NCI-H2227 (cell line): ENCODE measurements around the gene CTIF.
"Not testable (repeated sequence)": the region's sequence is repeated elsewhere in the genome, so short reads cannot be mapped to it uniquely, and the experiment has no call there.

Experiments used
- DNase-seq: peaks from one replicate; lab custom pipeline; 2025; ENCODE audit not compliant: unreplicated experiment; lab: John Stamatoyannopoulos, UW

Gene CTIF

DNA sequence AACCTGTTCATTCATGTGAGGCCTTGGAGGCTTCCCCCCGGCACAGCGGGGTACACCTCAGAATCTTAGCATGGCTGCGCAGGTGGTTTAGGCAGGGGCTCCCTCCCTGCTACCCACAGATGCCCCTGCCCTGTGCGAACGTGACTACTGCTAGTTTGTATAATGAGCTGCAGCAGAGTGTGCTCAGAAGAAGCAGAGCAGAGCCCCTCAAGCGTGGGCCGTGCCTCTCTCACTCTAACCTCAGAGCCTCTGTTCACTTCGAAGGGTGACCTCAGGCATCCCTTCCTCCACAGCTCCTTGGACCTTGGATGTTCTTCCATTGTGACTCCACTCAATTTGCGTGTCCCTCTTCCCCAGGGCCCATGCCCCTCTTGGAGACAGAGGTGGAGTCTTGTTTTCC lies 161.6 kb downstream of the CTIF start:
- DNase-seq = no peak

GRCh38 chr18:48702346-48703027 lies 163.7 kb downstream of the CTIF start:
- no peak for DNase-seq

DNA sequence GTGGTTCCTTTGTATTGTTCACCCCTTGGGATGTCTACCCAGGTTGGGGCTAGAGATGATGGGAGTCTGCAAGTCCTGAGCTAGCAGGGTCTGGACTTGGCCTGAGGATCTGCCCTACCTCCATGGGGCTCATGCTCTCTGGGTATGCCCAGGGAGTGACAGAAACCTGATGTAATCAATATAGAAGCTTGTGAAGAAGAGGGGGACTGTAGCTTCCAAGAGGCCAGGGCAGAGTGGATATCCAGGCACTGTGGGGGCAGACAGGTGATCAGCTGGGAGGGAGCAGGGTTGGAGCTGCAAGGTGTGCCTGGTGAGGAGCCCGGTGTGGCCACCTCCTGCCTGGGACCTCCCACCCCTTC lies 164.2 kb downstream of the CTIF start:
- DNase-seq = no peak

DNA sequence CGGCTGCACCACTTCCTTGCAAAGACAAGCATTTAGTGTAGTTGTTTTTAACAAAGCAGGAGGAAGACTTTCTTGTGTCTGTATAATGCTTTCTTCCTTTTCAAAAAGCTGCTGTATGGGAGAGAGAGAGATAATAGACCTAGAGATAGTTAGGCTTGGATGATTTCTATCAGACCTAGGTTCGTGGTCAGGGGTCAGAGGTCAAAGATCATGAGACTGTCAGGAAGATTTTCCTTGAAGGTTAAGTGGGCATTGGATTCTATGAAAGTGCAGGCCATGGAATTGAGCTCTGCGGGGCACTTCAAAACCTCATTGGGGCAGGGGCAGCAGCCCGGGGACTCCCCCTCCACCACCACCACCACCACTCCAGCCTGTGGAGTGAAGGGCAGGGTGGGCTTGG lies 164.6 kb downstream of the CTIF start:
- no peak for DNase-seq

GRCh38 chr18:48705043-48705442 lies 166.2 kb downstream of the CTIF start:
- DNase-seq = no peak

DNA sequence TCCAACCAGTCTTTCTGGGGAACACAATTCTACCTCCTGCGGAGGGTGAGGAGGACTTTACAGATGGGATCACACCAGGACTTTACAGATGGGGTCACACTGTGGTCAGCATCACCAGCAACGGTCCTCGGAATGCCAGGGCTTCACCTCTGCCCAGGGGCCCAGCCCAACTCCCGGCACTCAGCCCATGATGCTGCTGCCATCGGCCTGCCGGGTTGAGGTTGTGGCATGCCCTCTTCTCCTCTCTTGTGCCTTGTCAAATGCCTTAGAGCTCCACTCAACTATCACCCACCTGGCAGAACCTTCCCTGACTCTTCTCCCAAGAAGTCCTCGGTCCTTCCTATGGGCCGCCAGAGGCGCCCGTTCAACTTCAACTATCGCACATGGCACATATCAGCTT lies 166.7 kb downstream of the CTIF start:
- no peak for DNase-seq

GRCh38 chr18:48706731-48707130 lies 167.9 kb downstream of the CTIF start:
- no peak for DNase-seq

DNA sequence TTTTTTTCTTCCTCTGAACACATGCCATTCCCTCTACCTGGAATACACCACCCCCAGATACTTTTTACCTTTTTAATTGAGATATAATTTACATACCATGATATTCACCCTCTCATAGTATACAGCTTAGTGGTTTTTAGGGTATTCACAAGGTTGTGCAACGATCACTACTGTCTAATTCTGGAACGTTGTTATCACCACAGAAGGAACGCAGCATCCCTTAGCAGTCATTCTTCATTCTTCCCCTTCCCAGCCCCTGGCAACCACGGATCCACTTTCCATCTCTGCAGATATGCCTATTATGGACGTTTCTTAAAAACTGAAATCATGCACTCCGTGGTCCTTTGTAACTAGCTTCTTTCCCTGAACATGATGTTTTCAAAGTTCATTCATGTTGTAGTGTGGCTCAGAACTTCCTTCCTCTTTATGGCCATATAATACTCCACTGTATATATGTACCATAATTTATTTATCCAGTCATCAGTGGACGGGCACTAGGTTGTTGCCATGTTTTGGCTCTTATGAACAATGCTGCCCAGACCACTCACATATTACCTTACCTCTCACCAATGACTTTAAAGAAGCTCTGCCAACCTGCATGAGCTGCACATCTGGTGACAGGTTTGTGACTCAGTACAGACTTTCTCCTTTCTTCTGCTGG lies 168.9 kb downstream of the CTIF start:
- no peak for DNase-seq

GRCh38 chr18:48708807-48709206 lies 170.0 kb downstream of the CTIF start:
- no peak for DNase-seq

GRCh38 chr18:48709371-48710062 lies 170.7 kb downstream of the CTIF start:
- no peak for DNase-seq

DNA sequence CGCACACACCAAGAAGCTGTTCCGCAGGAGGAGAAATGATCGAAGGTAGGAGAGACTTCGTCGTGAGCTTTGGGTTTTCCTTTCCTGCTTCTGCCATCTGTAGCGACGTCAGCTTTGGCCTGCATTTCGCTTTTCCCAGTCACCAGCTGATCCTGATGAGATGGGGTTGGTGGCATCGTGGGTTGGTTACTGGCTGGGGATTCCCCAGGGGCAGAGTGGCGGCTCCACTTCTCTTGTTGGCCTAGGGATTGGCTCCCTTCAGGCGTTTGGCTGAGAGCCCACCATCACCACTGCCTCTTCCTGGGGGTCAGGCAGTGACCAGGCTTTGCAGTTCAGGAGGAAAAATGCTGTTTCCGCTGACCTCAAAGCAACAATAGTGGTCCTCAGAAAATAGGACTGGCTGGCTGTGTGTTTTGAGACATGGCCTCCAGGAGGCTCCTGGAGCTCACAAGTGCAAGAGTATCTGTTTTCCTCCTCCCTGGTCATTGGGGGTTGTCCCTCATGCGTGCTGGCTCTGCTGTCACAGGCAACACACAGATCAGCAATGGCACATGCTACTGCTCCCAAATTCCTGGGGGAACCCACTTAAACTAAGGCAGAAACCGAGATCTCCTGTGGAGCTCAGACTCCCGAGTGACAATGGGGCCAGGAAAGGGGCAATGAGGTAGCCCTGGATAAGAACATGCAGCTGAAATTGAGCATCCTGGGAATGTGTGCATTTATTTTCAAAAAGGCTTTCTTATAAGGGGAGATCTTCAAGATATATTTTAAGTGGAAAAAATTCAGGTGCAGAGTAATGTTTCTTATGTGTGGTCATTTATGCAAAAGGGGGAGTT lies 173.0 kb downstream of the CTIF start:
- peak; percentile 63 for DNase-seq

DNA sequence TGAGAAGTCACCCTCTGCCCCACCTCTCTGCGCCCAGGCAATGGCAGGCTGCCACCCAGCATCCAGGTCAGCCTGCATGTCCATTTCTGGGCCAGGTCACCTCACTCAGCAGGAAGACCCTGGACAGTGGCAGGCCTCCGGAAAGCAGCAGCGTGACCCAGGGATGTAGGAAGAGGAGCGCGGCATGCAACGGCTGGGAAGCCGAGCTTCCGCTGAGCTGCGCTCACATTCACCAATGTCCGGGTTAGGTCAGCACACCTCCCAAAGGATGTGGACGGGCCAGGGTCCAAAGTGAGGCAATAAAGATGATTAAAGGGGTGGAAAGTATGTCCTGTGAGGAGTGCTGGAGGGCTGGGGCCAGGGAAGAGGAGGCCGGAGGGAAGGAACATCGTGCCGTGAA lies 174.5 kb downstream of the CTIF start:
- DNase-seq = no peak

DNA sequence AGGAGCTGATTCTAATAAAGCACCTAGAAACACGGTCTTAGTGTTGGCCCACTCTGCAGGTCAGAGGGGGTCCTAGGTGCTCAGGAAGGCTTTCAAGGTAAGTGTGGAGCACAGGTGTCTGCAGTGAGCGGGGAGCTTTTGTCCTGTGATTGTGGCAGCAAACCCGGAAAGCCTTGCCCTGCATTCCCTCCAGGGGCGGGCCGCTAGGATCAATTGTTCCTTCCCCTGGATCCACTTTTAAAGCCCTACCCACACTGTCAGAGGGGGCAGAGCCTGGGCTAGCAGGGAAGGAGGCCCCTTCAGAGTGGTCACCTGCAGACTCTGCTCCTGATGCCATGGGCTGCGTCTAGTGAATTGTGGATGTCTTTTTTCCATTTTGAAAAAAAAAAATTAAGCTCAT lies 176.0 kb downstream of the CTIF start:
- DNase-seq = no peak

DNA sequence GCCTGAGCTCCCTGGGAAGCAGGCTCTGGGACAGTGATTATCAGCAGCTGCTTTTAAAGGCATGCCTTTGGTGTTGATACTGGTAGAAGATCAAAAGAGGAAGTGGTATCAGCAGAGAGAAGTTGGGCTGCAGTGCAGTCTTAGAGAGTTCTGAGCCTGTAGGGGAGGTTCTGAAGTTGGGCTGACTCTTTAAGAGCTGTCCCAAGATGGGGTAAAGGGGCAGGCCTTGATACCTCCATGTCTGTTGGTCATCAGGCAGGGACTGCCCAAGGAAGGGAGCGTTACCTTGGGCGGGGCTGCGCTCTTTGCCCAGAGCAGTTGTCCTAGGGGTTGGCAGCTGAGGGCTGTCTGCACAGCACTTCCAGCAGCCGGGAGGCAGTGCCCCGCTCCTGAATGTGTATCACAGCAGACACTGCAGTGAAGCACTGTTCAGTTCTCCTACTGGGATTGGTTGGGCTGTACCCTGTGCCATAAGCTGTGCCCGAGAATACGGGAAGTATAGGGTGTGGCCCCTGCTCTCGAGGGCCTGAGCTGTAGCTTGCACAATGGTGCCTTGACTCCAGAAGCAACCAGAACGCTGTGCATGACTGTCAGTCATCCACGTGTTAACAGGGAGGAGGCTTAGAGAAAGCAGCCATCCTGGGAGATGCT lies 177.0 kb downstream of the CTIF start:
- no peak for DNase-seq

DNA sequence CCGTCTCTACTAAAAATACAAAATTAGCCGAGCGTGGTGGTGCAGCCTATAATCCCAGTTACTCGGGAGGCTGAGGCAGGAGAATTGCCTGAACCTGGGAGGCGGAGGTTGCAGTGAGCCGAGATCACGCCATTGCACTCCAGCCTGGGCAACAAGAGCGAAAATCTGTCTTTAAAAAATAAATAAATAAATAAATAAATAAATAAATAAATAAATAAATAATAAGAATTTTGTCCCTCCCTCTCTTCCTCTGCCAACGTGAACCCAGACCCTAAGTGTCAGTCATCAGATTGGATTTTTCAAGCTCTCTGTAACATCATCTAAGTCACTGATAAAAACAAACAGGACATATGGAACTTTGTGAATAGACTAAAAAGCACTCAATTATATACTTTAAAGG lies 178.4 kb downstream of the CTIF start:
- not testable (repeated sequence) for DNase-seq

GRCh38 chr18:48718251-48718959 lies 179.6 kb downstream of the CTIF start:
- DNase-seq = no peak

- no peak for DNase-seq
Measured at GRCh38 chr18:48719388-48719787, 180.6 kb downstream of the CTIF start.

- DNase-seq = peak; percentile 24
Measured at GRCh38 chr18:48719974-48720654, 181.3 kb downstream of the CTIF start.

GRCh38 chr18:48720655-48721025 lies 181.8 kb downstream of the CTIF start:
- DNase-seq = no peak

GRCh38 chr18:48721312-48721711 lies 182.5 kb downstream of the CTIF start:
- DNase-seq = no peak
